ENCODE results near the gene LRIG2.
"Not testable (repeated sequence)": the region's sequence is repeated elsewhere in the genome, so short reads cannot be mapped to it uniquely, and the experiment has no call there.

The LRIG2 gene

GRCh38 chr1:113072757-113073478 lies at the start of gene LRIG2:
LRIG2 (plus strand) TSS chr1:113073198; CDS start chr1:113073407, 209 bp downstream.
- peak; percentile 98 for DNase-seq

GRCh38 chr1:113023316-113023715 lies 49.7 kb upstream of the LRIG2 start:
- not testable (repeated sequence) for DNase-seq

- no peak for DNase-seq
These were observed 46.0 kb upstream of the LRIG2 start for GRCh38 chr1:113027007-113027406.

GRCh38 chr1:113027449-113027848 lies 45.5 kb upstream of the LRIG2 start:
- DNase-seq: no peak

- no peak for DNase-seq
These were observed 43.2 kb upstream of the LRIG2 start for GRCh38 chr1:113029822-113030221.

- no peak for DNase-seq
These were observed 41.6 kb upstream of the LRIG2 start for GRCh38 chr1:113031171-113031933.

- no peak for DNase-seq
These were observed 37.9 kb upstream of the LRIG2 start for GRCh38 chr1:113035086-113035485.

- DNase-seq: no peak
These were observed 36.2 kb upstream of the LRIG2 start for GRCh38 chr1:113036639-113037321.

GRCh38 chr1:113040041-113040440 lies 33.0 kb upstream of the LRIG2 start:
- DNase-seq: no peak

GRCh38 chr1:113040718-113041412 lies 32.1 kb upstream of the LRIG2 start:
- DNase-seq: no peak

- no peak for DNase-seq
These were observed 31.3 kb upstream of the LRIG2 start for GRCh38 chr1:113041569-113042284.

- DNase-seq: no peak
These were observed 30.5 kb upstream of the LRIG2 start for GRCh38 chr1:113042285-113043143.

GRCh38 chr1:113043144-113043488 lies 29.9 kb upstream of the LRIG2 start:
- DNase-seq: not testable (repeated sequence)

- DNase-seq: no peak
These were observed 26.4 kb upstream of the LRIG2 start for GRCh38 chr1:113046569-113046968.

- no peak for DNase-seq
These were observed 24.9 kb upstream of the LRIG2 start for GRCh38 chr1:113048064-113048463.

GRCh38 chr1:113053344-113054126 lies 19.5 kb upstream of the LRIG2 start:
- DNase-seq: no peak

GRCh38 chr1:113055570-113055969 lies 17.4 kb upstream of the LRIG2 start:
- DNase-seq: no peak

GRCh38 chr1:113057006-113057405 lies 16.0 kb upstream of the LRIG2 start:
- no peak for DNase-seq

GRCh38 chr1:113058941-113059706 lies 13.9 kb upstream of the LRIG2 start:
- DNase-seq: no peak

- not testable (repeated sequence) for DNase-seq
These were observed 9.5 kb upstream of the LRIG2 start for GRCh38 chr1:113063456-113063855.
